ENCODE results near the gene CFAP65.

CFAP65 gene

DNA sequence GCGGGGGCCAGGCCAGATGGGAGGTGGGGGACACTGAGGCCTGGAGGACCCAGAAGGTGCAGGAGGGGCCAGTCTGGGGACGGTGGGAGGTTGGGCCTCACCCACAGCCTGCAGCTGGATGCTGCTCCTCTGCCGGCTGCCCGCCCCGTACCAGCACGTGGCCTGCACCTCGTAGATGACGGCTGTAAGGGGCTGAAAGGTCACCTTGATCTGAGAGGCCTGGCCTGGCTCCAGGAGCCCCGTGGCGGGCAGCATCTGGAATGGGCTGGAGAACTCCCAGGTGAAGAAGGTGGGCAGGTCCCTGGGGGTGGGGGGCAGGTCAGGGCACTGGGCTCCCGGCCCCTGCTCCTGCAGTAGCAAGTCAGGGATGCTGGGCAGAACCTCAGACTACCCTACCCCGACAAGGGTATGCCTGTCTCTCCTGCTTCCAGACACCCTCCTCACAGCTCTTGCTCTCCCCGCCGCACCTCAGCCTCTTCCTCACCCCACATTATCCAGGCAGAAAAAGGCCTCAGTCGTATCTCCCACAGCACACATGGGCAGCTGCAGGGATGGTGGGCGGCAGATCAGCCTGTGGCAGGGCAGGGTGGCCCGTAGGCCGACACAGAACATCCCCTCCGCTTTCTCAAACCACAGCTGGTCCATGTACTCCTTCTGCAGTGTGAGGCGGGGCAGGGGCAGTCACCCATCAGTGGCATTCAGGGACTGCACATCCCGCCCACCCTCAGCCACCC is 10.1 kb downstream of the CFAP65 start:
- no peak for DNase-seq

DNA sequence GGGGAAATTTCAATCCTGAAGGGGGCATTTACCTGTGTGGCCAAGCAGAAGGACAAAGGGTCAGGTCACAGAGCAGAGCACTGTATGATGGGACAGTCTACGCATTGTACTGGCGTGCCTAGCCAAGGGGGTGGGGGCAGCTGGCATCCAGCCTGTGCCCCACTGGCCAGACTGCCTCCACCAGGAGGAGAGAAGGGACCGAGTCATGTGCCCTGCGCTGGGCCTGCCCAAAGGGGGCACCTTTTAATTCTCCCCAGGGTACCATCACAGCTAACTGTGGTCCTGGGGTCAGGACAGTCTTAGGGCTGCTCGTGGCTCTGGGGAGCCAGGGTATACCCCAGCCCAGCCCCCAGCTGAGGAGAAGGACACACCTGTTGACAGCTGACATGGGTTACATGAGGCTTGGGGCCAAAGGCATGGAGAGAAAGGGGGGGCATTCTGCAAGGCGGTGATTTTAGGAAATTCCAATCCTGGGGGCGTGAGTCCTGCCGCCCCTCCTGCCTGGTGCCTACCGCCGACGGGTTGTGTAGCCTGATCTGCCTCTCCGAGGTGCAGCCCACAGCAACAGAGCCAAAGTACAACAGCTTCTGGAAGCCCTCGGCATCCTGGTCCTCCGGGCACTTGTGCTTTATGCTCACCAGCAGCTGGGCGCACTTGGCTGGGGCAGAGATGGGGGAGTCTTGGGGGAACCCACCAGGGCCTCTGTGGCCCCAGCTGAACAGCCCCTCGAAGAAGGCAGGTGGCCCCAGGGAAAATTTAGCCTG is 11.0 kb downstream of the CFAP65 start:
- DNase-seq: no peak

DNA sequence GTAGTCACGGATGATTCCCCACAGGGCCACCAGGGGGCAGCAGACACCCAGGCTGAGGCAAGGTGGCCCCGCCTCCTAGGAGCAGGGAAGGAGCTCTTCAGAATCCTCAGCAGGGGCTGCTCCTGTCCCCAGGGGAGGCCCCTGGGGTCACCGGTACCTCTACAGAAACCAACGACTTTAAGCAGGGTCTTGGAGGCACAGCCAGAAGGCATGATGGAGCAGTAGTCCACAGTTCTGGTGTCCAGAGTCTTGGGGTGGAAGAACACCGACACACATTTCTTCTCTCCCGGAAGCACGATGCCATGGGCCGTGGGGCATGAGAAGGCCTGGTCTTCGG is 11.5 kb downstream of the CFAP65 start:
- DNase-seq: no peak

DNA sequence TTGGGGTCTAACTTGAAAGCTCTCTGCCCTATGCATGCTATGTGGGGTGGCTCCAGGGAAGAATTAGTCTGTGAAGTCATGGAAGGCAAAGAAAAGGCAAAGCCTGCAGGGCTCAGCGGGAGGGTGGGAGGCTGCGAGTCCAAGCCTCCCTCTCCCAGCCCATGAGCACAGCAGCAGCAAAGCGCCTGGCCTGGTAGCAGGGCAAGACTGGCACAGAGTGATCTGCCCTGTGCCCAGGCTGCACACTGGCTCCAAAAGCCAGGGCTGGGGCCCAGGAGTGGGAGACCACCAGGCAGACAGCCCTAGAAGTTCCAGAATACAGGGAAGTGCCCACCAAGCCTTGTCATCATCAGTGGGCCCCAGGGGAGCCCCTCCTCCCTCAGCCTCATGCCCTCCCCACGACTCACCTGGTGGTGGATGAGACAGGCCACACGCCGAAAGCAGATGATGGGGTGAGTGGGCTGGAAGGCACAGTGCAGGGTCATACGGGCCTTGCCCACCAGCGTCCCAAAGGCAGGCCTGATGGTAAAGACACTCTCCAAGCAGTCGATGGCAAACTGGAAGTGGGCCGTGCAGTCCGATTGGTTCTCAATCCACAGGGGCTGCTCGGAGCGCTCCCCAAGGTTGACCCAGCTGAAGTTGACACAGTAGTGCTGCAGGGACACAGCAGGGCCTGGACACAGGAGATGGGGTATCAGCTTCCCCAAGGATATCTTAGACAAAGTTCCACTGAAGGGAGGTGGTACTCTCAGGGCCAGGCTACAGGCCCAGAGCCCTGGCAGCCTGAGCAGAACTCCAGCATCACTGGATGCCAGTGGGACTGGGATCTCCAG is 12.1 kb downstream of the CFAP65 start:
- DNase-seq: no peak

DNA sequence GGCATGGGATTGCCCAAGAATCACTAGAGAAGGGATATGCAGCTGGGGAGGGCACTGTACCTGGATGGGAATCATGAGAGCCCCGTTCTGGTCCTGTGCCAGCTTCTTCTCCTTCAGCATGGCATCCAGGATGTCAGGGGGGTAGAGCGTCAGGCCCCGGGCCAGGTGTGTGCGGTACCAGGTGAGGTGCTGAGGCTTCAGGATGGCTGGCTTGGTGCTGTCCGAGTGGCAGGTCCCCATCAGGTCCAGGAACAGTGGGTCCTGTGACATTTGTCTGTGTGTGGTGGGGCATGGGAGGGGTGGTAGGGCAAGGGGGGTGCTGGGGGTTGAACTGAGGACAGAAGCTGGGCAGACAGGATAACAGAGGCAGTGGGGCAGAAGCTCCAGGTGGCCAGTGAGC is 13.2 kb downstream of the CFAP65 start:
- no peak for DNase-seq

DNA sequence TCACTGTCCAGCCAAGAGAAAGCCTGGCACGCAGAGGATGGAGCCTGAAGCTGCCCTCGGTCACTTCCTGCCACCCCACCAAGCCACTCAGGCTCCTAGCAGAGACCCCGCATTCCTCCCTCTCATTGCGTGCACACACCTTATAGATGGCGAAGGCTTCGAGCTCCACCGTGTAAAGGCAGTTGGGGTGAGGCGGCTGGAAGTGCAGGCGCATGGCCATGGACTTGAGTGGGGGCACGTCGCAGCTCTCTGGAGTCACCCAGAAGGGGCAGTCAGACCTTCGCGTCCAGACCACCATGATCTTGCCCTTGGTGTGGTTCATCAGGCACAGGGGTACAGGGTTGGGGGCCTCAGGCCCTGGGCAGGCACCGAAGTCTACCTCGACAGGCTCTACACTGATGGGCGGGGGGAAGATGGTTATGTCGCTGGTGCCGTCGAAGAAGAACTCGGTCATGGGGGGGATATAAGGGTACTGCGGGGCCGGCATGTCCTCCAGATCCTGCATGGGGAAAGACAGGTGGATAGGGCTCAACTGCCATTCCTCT is 13.7 kb downstream of the CFAP65 start:
- DNase-seq: no peak

DNA sequence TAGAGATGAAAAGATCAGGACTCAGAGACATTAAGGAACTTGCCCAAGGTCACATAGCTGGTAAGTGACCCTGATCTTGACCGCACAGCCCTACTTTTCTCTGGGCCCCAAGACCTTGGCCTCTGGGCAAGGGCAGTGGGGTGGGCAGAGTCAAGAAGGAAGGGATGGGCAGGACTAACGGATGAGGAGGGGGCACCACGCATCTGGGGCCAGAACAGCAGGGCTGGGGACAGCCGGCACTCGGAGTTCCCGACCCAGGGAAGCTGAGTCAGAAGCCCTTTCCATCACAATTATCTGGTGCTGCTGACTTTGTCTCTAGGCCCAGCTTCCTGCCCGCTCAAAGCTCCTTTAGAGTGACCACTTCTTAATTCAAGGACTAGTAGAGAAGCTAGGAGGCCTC is 14.4 kb downstream of the CFAP65 start:
- DNase-seq: no peak

DNA sequence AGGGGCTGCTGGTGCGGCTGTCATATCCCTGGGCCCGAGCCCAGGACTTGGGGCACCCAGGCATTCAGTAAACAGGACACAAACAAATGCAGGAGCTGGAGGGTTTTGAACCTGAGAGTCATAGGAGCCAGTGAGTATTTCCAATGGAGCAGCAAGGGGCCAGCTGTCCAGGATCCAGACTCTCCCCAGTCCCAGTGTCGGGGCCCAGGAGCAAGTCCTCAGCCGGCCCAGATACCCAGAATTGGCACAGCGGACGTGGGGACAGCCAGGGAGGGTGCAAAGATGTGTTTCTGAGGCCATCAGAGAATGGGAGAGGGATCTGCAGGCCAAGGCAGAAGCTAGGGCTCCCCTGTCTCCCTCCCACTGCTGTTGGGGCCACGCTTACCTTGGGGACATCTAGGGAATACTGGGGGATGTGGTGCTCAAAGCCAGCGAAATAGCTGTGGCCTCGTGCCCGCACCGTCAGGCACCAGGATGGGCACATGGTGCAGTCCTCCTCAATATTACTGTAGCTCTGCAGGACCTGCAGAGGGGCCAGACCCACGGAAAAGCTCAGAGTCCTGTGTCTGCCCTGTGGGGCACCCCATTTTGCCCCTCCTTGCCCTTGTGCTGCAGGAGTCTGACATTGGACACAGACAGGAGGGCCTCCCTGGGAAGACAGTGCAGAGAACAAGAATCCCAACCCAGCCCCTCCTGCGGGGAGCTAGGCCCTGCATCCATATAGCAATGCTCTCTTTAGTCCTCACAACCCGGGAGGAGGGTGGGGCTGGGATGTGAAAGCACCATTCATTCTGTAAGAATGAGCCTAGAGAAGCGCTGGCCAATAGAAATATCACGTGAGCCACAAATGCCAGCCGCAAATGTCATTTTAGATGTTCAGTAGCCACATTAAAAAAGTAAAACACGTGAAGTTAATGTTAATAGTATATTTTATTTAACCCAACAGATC is 15.4 kb downstream of the CFAP65 start:
- DNase-seq: no peak

DNA sequence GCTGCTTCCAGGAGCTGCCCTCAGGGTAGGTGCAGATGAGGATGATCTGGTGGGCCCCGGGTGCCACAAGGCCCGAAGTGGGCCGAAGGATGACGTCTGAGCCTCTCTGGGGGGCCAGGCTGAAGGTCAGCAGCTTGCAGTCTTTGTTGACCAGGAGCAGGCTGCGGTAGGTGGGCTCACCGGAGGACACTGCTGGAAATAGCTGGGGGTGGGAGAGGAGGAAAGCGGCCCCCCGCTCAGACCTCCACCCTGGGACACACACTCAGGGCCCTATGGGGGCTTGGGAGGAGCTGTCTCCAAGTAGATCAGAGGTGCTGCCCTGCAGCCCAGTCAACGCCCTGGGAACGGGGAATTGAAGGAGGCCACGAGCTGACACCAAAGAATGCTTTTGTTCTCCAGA is 17.3 kb downstream of the CFAP65 start:
- DNase-seq: no peak

DNA sequence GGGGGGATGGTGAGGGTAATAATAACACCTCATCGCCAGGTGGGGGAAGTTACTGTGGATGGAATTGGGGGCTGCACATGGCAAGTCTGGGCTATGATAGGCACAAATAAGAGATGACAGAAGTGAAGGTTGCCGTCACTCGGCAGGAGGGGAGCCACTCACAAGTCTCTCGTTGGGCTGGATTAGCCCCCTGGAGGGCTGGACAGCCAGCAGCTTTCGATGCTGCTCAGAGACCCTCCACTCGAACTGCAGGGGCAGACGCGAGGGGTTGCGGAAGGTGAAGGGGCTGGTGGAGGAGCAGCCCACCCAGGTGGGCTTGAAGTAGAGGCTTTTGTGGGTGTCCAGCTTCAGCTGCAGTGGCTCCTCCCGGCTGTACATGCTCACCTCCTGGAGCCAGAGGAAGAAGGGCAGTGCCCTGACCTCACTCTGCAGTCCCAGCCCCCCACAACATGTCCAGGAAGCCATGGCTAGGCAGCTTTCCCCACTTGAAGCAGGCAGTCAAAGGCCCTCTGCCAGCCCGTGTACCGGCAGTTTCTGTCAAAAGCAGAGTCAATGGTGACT is 18.2 kb downstream of the CFAP65 start:
- DNase-seq: no peak

DNA sequence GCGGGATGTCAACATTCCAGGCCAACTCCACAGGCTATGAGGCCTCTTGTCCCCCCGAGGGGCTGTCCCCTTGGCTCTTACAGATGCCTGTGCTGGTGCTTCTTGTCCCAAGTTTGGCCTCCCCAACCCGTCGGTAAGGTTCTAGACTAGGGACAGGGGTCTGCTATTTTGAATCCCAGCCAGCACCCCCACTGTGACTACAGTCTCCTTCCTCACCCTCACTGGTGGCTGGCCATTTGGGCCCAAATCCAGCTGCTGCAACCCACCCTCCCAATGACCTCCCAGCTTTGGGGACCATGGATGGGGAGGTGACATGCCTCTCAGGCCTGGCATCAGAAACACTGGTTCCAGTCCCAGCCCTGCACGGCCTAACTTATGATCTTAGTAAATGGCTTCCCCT is 18.7 kb downstream of the CFAP65 start:
- no peak for DNase-seq

DNA sequence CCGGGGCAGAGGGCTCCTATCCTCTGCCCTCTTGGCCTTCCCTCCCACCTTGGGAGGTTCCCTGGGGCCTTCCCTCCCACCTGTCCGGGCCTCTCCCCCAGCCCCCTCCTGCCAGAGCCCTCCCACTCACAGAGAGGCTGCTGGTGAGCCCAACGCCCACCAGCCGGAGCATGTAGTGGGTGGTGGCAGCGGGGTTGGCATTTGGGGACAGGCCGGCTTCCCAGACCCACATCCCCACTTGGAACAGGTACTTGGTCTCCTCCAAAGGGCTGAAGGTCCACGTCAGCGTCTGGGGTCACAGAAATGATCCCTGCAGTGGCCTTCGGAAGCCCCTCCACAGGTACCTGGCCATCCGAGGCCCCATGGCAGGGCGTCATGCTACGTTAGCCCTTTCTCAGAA is 19.3 kb downstream of the CFAP65 start:
- DNase-seq: no peak

DNA sequence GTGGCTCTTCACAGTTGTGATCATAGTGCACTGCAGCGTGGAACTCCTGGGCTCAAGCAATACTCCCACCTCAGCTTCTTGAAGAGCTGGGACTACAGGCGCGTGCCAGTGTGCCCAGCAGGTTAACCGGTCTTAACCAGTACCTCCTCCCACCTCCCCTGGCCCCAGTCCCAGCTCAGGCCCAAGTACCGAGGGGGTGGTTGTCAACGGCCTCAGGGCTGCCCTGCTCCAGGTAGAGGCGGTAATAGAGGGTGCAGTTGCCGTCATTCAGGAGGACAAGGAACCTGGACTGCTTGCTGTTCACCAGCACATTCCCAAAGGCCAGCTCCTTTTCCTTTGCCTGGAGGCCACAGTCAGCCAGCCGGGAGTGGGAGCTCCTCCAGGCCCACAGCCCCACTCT is 19.7 kb downstream of the CFAP65 start:
- DNase-seq: no peak

DNA sequence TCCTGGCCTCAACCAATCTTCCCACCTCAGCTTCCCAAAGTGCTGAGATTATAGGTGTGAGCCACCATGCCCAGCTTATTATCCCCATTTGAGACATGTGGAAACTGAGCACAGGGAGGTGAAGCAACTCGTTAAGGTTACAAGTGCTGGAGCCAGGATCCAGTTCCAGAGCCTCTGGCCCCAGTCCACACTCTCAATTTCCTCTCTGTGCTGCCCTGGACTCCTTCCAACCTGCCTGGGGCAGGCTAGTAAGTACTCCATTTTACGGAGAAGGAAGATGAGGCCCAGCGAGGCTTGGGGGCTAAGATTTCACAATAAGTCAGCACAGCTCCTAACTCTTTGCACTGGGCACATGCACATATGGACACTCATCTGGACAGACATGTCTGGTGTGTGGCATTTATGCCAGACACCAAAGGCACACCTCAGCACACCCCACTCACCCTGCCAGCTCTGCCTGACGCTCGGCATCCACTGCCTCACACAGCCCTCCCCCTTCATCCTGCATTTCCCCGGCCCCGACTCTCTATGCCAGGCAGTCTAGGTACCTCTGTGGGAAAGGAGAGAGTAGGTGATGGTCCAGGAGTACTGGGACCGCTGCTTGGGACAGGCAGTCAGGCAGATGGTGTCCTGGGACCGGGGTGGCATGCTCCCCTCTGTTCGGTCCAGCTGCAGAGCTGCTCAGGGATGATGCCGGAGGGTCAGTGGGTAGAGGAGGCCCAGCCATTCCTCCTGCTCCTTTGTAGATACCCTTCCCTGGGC is 20.5 kb downstream of the CFAP65 start:
- no peak for DNase-seq

DNA sequence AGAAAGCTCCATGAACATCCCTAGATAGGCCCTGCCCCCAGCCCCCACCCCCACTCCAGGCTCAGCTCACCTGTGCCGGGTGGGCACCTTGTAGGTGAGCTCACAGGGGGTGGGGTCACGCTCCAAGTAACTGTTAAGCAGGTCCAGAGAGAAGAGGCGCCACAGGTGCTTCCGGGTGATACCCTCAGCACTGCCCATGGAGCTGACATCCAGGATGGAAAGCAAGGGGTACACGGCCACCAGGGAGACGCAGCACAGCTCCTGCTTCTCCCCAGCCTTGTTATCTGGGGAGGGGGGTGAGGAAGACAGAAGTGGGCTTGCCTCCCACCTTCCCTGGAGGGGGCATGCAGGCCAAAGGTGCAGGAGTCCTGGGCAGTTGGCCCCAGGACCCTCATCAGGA is 21.9 kb downstream of the CFAP65 start:
- DNase-seq: no peak

DNA sequence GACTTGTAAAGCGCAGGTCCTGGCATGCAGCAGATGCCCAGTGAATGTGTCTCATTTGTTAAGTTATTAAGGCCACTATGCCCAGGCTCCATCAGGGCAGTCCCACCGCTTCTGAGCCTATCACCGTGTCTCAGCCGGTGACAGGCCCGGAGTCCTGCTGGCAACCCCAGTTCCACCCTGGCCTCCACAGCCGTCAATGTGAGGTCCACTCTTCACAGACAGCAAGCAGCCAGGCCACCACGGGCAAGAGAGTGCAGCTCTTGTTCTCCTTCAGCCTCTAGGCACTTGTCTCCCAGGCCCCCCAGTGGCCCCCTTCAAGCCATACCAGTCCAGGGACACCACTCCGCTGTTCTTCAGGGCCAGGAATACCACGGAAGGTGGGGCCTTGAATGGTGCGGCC is 22.6 kb downstream of the CFAP65 start:
- no peak for DNase-seq

DNA sequence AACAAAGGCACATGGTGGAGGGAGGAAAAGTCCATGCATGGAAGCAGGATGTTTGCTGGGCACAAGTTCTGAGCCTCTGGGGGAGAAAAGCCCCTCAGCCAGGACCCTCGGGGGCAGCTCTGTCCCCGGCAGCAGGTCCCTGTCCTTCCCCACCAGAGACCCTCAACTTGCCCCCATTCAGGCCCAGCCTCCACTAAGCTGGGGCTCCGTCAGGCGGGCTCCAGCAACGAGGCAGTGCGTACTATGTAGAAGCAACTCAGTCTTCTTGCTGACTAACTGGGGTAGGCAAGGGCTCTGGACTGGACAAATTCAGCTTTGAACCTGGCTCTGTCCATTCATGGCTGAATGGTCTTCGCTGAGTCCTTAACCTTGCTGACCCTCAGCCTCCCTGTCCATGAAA is 23.0 kb downstream of the CFAP65 start:
- no peak for DNase-seq

DNA sequence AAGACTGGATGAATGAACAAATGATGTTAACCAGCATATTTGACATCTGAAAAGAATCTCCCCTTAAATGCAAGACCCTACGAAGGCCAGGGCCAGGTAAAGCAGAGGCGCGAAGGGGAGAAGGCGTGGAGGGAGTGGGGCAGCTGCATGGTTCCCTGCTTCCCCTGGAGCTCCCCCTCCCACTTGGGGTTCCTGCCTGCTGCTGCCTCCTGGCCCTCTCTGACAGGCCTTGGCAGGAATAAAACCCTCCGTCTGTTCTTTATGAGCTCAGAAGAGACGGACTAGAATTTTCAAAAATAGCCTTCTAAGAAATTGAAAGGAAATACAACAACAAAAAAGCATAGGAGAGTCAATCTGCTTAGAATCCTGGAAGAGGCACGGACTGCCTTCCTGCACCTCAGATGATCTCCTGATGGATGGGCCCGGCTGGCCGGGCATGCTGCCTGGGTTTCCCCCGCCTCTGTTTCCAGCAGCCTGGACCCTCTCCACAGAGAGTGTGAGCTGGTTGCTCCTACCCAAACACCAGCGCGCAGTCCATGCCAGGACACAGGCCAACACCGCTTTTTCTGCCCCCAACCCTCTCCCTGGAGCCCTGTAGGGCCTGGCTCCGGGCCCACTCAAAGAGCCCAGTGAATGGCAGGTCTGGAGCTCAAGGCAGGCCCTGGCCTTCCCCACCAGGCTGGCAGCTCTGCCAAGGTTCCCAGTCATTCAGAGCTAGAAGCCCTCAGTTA is 23.9 kb downstream of the CFAP65 start:
- no peak for DNase-seq

DNA sequence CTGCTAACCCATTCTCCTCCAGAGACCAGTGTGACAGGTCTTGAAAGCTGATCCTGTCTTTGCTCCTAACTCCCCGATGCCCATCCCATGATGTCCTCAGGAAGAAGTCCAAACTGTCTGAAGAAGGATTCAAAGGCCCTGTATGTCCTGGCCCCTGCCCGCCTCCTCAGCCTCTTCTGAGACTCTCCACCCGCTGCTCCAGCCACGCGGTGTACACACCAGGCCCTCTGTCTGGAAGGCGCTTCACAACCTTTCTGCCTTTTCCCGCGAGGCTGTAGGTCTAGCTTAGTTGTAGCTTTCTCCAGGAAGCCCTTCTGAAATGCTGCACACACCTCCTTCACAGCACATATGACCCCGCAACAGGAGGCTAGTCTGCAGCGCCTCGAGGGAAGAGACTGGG is 24.6 kb downstream of the CFAP65 start:
- DNase-seq: no peak

DNA sequence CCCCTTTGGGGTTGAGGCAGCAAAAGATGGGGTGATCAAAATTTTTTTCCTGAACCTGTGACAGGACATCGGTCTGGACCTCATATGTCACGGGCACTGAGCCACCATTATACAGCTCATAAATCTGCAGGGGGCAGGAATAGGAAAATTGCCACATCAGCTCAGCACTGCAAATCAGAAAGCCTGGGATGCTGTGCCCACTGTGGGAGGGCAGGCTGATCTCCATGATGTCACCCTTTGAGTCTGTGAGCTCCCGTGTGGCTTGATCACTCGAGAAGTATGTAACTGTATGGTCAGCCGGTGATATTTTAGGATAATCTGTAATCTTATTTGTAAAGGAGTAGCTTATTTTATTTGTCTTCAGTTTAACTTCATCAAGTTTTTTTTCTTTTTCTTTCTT is 30.4 kb downstream of the CFAP65 start:
- no peak for DNase-seq
